MM.1S (cell line): Measurements from ENCODE around the gene MRPL2.

Source experiments
- DNase-seq: peaks from one replicate; pipeline ENCODE4 v3.0.0-alpha.2; 2015
- H2AFZ ChIP-seq: fragments of 300-600 bp; sonication (generic); 2 replicates; pipeline ENCODE4 v1.6.0; 2016; ENCODE audit warnings: antibody characterized with exemption, low read length
- H3F3A ChIP-seq: fragments of 300-600 bp; sonication (generic); 2 replicates; pipeline ENCODE4 v1.6.1; 2016; ENCODE audit warnings: mild to moderate bottlenecking, antibody characterized with exemption, low read length, moderate library complexity, mixed read lengths; ENCODE audit not compliant: insufficient read depth
- H3K27ac ChIP-seq: fragments of 300-600 bp; sonication (generic); 2 replicates; pipeline ENCODE4 v1.5.1; 2016; ENCODE audit warnings: mild to moderate bottlenecking, low read length
- H3K27me3 ChIP-seq: fragments of 300-600 bp; sonication (generic); replicated peaks from 2 replicates; pipeline ENCODE4 v1.6.0; 2016; ENCODE audit warnings: low read length; ENCODE audit not compliant: insufficient read depth
- H3K36me3 ChIP-seq: fragments of 300-600 bp; sonication (generic); replicated peaks from 2 replicates; pipeline ENCODE4 v1.6.1; 2016; ENCODE audit warnings: mild to moderate bottlenecking, low read length, mixed read lengths; ENCODE audit not compliant: insufficient read depth
- H3K4me1 ChIP-seq: fragments of 300-600 bp; sonication (generic); 2 replicates; pipeline ENCODE4 v1.6.1; 2016; ENCODE audit warnings: low read length, mixed read lengths
- H3K4me2 ChIP-seq: fragments of 300-600 bp; sonication (generic); 2 replicates; pipeline ENCODE4 v1.6.0; 2016; ENCODE audit warnings: low read depth, low read length
- H3K4me3 ChIP-seq: fragments of 300-600 bp; sonication (generic); 2 replicates; pipeline ENCODE4 v1.5.1; 2016; ENCODE audit warnings: low read length, mixed read lengths
- H3K79me2 ChIP-seq: fragments of 300-600 bp; sonication (generic); 2 replicates; pipeline ENCODE4 v1.6.1; 2016; ENCODE audit warnings: mixed run types, low read length, mixed read lengths
- H3K9ac ChIP-seq: fragments of 300-600 bp; sonication (generic); 2 replicates; pipeline ENCODE4 v1.6.1; 2016; ENCODE audit warnings: low read length, mixed read lengths
- H3K9me2 ChIP-seq: fragments of 300-600 bp; sonication (generic); replicated peaks from 2 replicates; pipeline ENCODE4 v1.6.1; 2016; ENCODE audit warnings: mild to moderate bottlenecking, low read length, mixed read lengths; ENCODE audit not compliant: insufficient read depth
- H3K9me3 ChIP-seq: fragments of 300-600 bp; sonication (generic); replicated peaks from 2 replicates; pipeline ENCODE4 v1.6.1; 2016; ENCODE audit warnings: mild to moderate bottlenecking, low read length, mixed read lengths; ENCODE audit not compliant: insufficient read depth
- H4K20me1 ChIP-seq: fragments of 300-600 bp; sonication (generic); 2 replicates; pipeline ENCODE4 v1.6.1; 2016; ENCODE audit warnings: mild to moderate bottlenecking, low read length, moderate library complexity, mixed read lengths; ENCODE audit not compliant: insufficient read depth
- EZH2 ChIP-seq: fragments of 300-600 bp; sonication (generic); optimal IDR thresholded peaks from 2 replicates; pipeline ENCODE3; 2017; ENCODE audit warnings: low read depth, mild to moderate bottlenecking, antibody characterized with exemption, low read length, mixed read lengths
- EZH2phosphoT487 ChIP-seq: fragments of 300-600 bp; sonication (generic); IDR thresholded peaks from 2 replicates; pipeline ENCODE4 v1.6.1; 2018; ENCODE audit warnings: antibody characterized with exemption, low read length
- TF ChIP-seq, protein P1 (sequence below): fragments of 300-600 bp; sonication (generic); IDR thresholded peaks from 2 replicates; pipeline ENCODE4 v1.5.1; 2016; ENCODE audit warnings: antibody characterized with exemption, low read length, mixed read lengths

The MRPL2 gene

GRCh38 chr6:43097098-43097489, 37.9 kb upstream of the MRPL2 start:
- Histone ChIP-seq H3K27me3 (no peaks in the 10 kb centered on the region), H3K79me2 (no peaks in the 10 kb centered on the region), H3K9me3 (no peaks in the 10 kb centered on the region), H3K4me2 (no peak overlapping the region), H3K27ac (no peak overlapping the region), H2AFZ (no peak overlapping the region), H3K36me3 (no peaks in the 10 kb centered on the region), H3F3A (no peaks in the 10 kb centered on the region), H4K20me1 (no peaks in the 10 kb centered on the region), H3K4me1 (no peaks in the 10 kb centered on the region), H3K4me3 (no peak overlapping the region), H3K9ac (no peak overlapping the region), H3K9me2 (no peaks in the 10 kb centered on the region)
- DNase-seq, result no peak
- TF ChIP-seq EZH2 (no peak), EZH2phosphoT487 (no peak)
- TF ChIP-seq, protein P1, sequence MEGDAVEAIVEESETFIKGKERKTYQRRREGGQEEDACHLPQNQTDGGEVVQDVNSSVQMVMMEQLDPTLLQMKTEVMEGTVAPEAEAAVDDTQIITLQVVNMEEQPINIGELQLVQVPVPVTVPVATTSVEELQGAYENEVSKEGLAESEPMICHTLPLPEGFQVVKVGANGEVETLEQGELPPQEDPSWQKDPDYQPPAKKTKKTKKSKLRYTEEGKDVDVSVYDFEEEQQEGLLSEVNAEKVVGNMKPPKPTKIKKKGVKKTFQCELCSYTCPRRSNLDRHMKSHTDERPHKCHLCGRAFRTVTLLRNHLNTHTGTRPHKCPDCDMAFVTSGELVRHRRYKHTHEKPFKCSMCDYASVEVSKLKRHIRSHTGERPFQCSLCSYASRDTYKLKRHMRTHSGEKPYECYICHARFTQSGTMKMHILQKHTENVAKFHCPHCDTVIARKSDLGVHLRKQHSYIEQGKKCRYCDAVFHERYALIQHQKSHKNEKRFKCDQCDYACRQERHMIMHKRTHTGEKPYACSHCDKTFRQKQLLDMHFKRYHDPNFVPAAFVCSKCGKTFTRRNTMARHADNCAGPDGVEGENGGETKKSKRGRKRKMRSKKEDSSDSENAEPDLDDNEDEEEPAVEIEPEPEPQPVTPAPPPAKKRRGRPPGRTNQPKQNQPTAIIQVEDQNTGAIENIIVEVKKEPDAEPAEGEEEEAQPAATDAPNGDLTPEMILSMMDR, result no peak

- Histone ChIP-seq H3K4me2 (no peak overlapping the region), H3K79me2 (no peaks in the 10 kb centered on the region), H3K4me3 (no peak overlapping the region), H3K9me2 (no peaks in the 10 kb centered on the region), H3F3A (no peaks in the 10 kb centered on the region), H4K20me1 (no peaks in the 10 kb centered on the region), H3K36me3 (no peaks in the 10 kb centered on the region), H3K27ac (no peak overlapping the region), H3K9ac (no peak overlapping the region), H2AFZ (no peak overlapping the region), H3K4me1 (no peaks in the 10 kb centered on the region), H3K27me3 (no peaks in the 10 kb centered on the region), H3K9me3 (no peaks in the 10 kb centered on the region)
- no peak for DNase-seq
- TF ChIP-seq EZH2phosphoT487 (no peak), EZH2 (no peak)
- TF ChIP-seq, protein P1, result no peak
Measured at GRCh38 chr6:43096451-43097097, 37.3 kb upstream of the MRPL2 start.

GRCh38 chr6:43095939-43096338, 36.7 kb upstream of the MRPL2 start:
- H4K20me1 ChIP-seq, result no peaks in the 10 kb centered on the region
- H3K36me3 ChIP-seq, result no peaks in the 10 kb centered on the region
- H3K4me3 ChIP-seq, result no peak overlapping the region
- H3K9me3 ChIP-seq, result no peaks in the 10 kb centered on the region
- no peaks in the 10 kb centered on the region for H3K9me2 ChIP-seq
- H2AFZ ChIP-seq, result no peak overlapping the region
- TF ChIP-seq EZH2 (no peak), EZH2phosphoT487 (no peak)
- TF ChIP-seq, protein P1, result no peak
- no peak overlapping the region for H3K4me2 ChIP-seq
- no peaks in the 10 kb centered on the region for H3K79me2 ChIP-seq
- no peak overlapping the region for H3K27ac ChIP-seq
- DNase-seq, result no peak
- H3K27me3 ChIP-seq, result no peaks in the 10 kb centered on the region
- H3F3A ChIP-seq, result no peaks in the 10 kb centered on the region
- no peak overlapping the region for H3K9ac ChIP-seq
- H3K4me1 ChIP-seq, result no peaks in the 10 kb centered on the region
